Omental fat pad (tissue), 4 donors: ENCODE measurements around the gene TNFAIP8. TPM values are rescaled to one million over a fixed set of nuclear protein-coding genes. Genes with fewer than 3 reads are reported as not detected.

Experiments used
- ATAC-seq: fragments of 150-250 bp; one replicate; pipeline ENCODE4 v1.9.1; 2016; ENCODE audit warnings: mild to moderate bottlenecking, moderate library complexity; ENCODE audit not compliant: low FRiP score
- DNase-seq: peaks from one replicate; pipeline ENCODE4 v3.0.0-alpha.2; 2019; ENCODE audit warnings: low spot score
- total RNA-seq, 4 donors: library from RNA; depleted of rRNA; stranded (reverse); fragments of >200 nt; gene quantifications; one replicate each; pipeline ENCODE4 v1.1.0, GENCODE V29; 2016
- TF ChIP-seq, protein P1 (sequence below), 3 donors: fragments of 450-650 bp; IDR thresholded peaks; one replicate each; pipeline ENCODE4 v1.5.1; 2016 to 2017; ENCODE audit warnings: antibody characterized with exemption in 3 of 3, mild to moderate bottlenecking in 3 of 3, moderate library complexity in 2 of 3

TNFAIP8 gene
- total RNA-seq, 4 donors from 2014 or later = 24.4 to 106 (median 75.0) TPM

- DNase-seq (no peak), ATAC-seq (no peak)
- TF ChIP-seq, protein P1, sequence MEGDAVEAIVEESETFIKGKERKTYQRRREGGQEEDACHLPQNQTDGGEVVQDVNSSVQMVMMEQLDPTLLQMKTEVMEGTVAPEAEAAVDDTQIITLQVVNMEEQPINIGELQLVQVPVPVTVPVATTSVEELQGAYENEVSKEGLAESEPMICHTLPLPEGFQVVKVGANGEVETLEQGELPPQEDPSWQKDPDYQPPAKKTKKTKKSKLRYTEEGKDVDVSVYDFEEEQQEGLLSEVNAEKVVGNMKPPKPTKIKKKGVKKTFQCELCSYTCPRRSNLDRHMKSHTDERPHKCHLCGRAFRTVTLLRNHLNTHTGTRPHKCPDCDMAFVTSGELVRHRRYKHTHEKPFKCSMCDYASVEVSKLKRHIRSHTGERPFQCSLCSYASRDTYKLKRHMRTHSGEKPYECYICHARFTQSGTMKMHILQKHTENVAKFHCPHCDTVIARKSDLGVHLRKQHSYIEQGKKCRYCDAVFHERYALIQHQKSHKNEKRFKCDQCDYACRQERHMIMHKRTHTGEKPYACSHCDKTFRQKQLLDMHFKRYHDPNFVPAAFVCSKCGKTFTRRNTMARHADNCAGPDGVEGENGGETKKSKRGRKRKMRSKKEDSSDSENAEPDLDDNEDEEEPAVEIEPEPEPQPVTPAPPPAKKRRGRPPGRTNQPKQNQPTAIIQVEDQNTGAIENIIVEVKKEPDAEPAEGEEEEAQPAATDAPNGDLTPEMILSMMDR (IDR thresholded peaks at IDR 0.05) = no peak
Observed at GRCh38 chr5:119332978-119333401, 22.8 kb upstream of the TNFAIP8 start.

DNA sequence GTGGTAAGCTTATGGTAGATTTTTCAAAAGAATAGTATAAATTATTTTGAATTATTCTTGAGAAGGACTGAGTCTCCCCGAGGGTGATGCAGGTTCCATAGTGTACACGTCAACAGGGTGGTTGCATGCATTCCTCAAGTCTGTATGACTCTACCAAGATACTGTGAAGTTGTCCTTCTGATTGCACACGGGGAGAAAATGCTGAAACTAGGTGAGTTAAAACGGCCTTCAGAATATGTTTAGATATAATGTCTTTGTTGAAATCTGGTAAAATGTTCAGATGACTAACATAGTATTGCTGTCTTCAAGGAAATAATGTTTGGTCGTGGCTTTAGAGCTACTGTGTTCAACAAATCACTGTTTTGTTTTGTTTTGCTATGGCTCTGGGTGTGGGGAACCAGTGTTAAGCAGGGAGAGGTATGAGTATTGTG, 22.4 kb upstream of the TNFAIP8 start:
- TF ChIP-seq, protein P1 (IDR thresholded peaks at IDR 0.05) = no peak
- DNase-seq (no peak), ATAC-seq (no peak)

DNA sequence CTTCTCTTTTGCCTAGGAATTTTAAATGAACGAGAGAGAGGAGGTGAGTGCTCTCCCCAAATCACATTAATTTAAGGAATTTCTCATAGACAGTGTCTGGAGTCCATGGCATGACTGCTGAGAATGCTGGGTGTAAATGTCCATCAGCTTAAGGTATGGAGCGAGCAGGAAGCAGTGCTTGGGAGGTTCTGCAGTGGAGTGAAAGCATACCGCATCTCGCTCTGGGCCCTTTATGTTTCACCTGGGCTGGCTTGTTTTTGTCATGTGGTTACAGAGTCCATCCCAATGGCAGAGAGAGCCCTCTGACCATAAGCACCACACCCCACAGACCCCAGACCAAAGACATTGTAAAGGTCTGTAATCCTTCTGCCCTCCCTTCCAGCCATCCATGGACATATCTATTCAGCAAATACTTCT, 20.6 kb upstream of the TNFAIP8 start:
- no peak for ATAC-seq
- TF ChIP-seq, protein P1 (IDR thresholded peaks at IDR 0.05) = no peak

GRCh38 chr5:119336262-119336661, 19.6 kb upstream of the TNFAIP8 start:
- no peak for ATAC-seq
- TF ChIP-seq, protein P1 (IDR thresholded peaks at IDR 0.05) = no peak

More for the DNA sequence above, 20.6 kb upstream of the TNFAIP8 start:
- no peak for DNase-seq

DNA sequence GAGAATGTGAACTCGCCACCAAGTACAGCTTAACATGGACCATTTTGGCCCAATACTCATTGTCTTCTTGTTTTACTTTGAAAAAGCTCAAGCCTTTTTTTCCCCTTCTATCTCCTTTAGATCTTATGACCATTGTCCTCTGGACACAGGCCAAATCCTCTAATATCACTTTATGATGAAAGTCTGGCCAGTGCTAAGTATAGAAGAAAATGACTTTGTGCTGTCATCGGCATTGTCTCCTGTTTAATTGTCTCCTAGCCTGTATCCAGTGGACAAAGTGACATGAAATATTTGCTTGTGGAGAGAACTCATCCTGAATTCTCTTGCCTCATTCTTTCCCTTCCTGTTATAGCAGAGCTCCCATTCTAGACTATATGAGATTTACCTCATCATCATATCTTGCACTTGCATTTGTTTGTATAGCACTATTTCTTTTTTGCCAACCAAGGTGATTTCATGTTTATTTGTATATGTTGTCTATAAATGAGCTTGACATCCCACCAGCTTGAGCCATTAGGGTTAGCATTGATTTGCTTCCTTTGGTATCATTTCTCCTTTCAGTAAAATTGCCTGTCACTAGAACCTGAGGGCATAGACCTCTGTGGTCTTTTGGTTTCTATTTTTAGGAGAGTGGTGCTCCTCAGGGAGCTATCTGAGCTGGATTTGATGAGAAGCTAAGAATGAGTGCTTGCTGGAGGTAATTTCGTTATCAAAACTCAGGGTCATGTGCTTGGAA, 18.8 kb upstream of the TNFAIP8 start:
- no peak for ATAC-seq
- DNase-seq = no peak
- TF ChIP-seq, protein P1 (IDR thresholded peaks at IDR 0.05) = no peak

More at GRCh38 chr5:119336262-119336661, 19.6 kb upstream of the TNFAIP8 start:
- DNase-seq = no peak

DNA sequence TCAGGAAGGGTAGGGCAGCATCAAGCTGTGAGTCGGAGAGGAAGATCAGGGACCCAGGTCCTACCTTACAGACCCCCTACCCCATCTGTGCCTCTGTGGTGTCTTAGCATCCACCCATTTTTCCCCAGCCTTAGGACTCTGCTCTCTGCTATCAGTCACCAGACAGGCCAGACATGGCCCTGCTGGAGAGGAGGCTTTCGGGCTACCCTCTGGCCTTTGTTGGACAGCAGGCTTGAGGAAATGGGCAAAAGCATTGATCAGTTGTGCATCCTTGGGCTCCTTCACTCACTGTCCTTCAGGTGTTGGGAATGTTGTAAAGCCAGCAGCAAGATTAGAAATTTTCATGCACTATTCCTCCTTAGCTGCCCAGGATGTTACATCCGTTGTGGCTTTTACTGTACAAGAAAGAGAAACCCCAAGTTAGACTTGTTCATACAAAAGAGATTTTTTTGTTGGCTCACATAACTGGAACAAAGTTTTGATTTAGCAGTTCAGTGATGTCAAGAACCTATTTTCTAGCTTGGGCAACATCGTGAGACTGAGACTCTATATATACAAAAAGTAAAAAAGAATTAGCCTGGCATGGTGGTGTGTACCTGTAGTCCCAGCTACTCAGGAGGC, 17.4 kb upstream of the TNFAIP8 start:
- ATAC-seq = no peak
- TF ChIP-seq, protein P1 (IDR thresholded peaks at IDR 0.05) = no peak

More for the DNA sequence above, 17.4 kb upstream of the TNFAIP8 start:
- DNase-seq = no peak
